K562 (cell line): ENCODE measurements around the gene ETNK2. TPM values are rescaled to one million over a fixed set of nuclear protein-coding genes. Genes with fewer than 3 reads are reported as not detected.
A peak's percentile ranks its signal among the peaks of the same experiment; 100 is the strongest.

ENCODE experiments used
- ATAC-seq: fragments of 200-7000 bp; cut with Tn5 transposase; 3 replicates; pipeline ENCODE4 v1.9.1; 2020; ENCODE audit warnings: moderate library complexity
- BruUV-seq: library from RNA; stranded (reverse); fragments of 400-500 nt; replicated peaks from 2 replicates; lab custom pipeline; 2021; lab: Mats Ljungman, UMichigan
- CTCF ChIA-PET: fragments of 300-600 bp; formaldehyde crosslinking; extraction: SDS; loops from one replicate; lab custom pipeline; 2021; ENCODE audit warnings: low intra/inter-chr PET ratio; lab: Yijun Ruan, JAX
- POLR2A ChIA-PET: fragments of 300-600, 350-650 bp; sonication (Branson Sonifier 250); formaldehyde crosslinking; extraction: SDS; loops from one replicate; lab custom pipeline; 2021; ENCODE audit warnings: antibody characterized with exemption, inconsistent platforms; lab: Yijun Ruan, JAX
- DNase-seq, 4 experiments: peaks; one replicate each; pipeline versions ENCODE4 v3.0.0 to v3.0.0-alpha.2; 2011 to 2018; ENCODE audit warnings: low spot score in 3 of 4, mixed read lengths in 3 of 4; ENCODE audit errors: extremely low read depth in 1 of 4
- FAIRE-seq: peaks from 2 replicates; lab custom pipeline; 2011; peaks lifted over from hg19 to GRCh38; lab: Jason Lieb, UNC
- H2AFZ ChIP-seq: 2 replicates; pipeline ENCODE4 v1.6.0; 2011; ENCODE audit warnings: low read depth, low read length, control low read depth, inconsistent platforms
- H3K27ac ChIP-seq: fragments of 200-600 bp; 3 replicates; pipeline ENCODE4 v1.8.0; 2011; ENCODE audit warnings: low read depth, mild to moderate bottlenecking, control low read depth, inconsistent platforms, low read length, moderate library complexity, mixed read lengths; ENCODE audit errors: extremely low read depth
- H3K27me3 ChIP-seq, 2 experiments: fragments of 300-600 bp in 1 of 2; 2 replicates in 1 of 2; 3 replicates in 1 of 2; pipeline versions ENCODE4 v1.6.0 to v1.8.0; 2011; ENCODE audit warnings: inconsistent platforms in 2 of 2, low read length in 2 of 2, mild to moderate bottlenecking in 1 of 2, mixed read lengths in 1 of 2, moderate library complexity in 1 of 2; ENCODE audit not compliant: control insufficient read depth in 2 of 2, insufficient read depth in 2 of 2
- H3K36me3 ChIP-seq: fragments of 300-600 bp; 3 replicates; pipeline ENCODE4 v1.8.0; 2011; ENCODE audit warnings: mild to moderate bottlenecking, low read length, inconsistent platforms; ENCODE audit not compliant: control insufficient read depth, insufficient read depth
- H3K4me1 ChIP-seq, 2 experiments: fragments of 200-600 bp in 1 of 2; replicated peaks in 1 of 2; 2 replicates in 1 of 2; 3 replicates in 1 of 2; pipeline versions ENCODE4 v1.5.1 to v1.8.0; 2011; ENCODE audit warnings: inconsistent platforms in 2 of 2, low read length in 2 of 2, mild to moderate bottlenecking in 1 of 2, mixed read lengths in 1 of 2, moderate library complexity in 1 of 2; ENCODE audit not compliant: control insufficient read depth in 2 of 2, insufficient read depth in 2 of 2
- H3K4me2 ChIP-seq: 2 replicates; pipeline ENCODE4 v1.6.1; 2011; ENCODE audit warnings: low read length, control low read depth, inconsistent platforms, mixed read lengths; ENCODE audit not compliant: insufficient read depth
- H3K4me3 ChIP-seq: fragments of 200-600 bp; sonication (generic), shearing (Covaris generic); 2 replicates; pipeline ENCODE4 v1.5.1; 2016; ENCODE audit warnings: control low read depth, inconsistent platforms
- H3K79me2 ChIP-seq: fragments of 200-600 bp; 3 replicates; pipeline ENCODE4 v1.8.0; 2011; ENCODE audit warnings: low read length, inconsistent platforms; ENCODE audit not compliant: control insufficient read depth, insufficient read depth
- H3K9ac ChIP-seq, 2 experiments: 2 replicates each; pipeline versions ENCODE4 v1.6.0 to v1.6.1; 2011; ENCODE audit warnings: low read depth in 2 of 2, low read length in 2 of 2, control low read depth in 1 of 2, inconsistent platforms in 1 of 2, mild to moderate bottlenecking in 1 of 2, mixed read lengths in 1 of 2; ENCODE audit not compliant: insufficient read depth in 1 of 2
- H3K9me1 ChIP-seq: one replicate; pipeline ENCODE4 v1.6.0; 2011; ENCODE audit warnings: inconsistent platforms, mild to moderate bottlenecking, low read length, moderate library complexity; ENCODE audit not compliant: control insufficient read depth, insufficient read depth
- H3K9me3 ChIP-seq: replicated peaks from 2 replicates; pipeline ENCODE4 v1.5.1; 2011; ENCODE audit warnings: low read depth, low read length, inconsistent platforms; ENCODE audit not compliant: control insufficient read depth, insufficient read depth
- H4K20me1 ChIP-seq: replicated peaks from 2 replicates; pipeline ENCODE4 v1.6.1; 2011; ENCODE audit warnings: low read length, inconsistent platforms, mixed read lengths; ENCODE audit not compliant: control insufficient read depth, insufficient read depth
- ESRRA ChIP-seq: fragments of 450-650 bp; IDR thresholded peaks from 2 replicates; pipeline ENCODE4 v1.6.1; 2014; ENCODE audit warnings: low read depth, mild to moderate bottlenecking, moderate library complexity, borderline replicate concordance
- FOXO4 ChIP-seq: fragments of 450-650 bp; formaldehyde crosslinking; IDR thresholded peaks from 2 replicates; pipeline ENCODE4 v1.4.0; 2020; ENCODE audit warnings: mild to moderate bottlenecking, moderate library complexity
- KAT7 ChIP-seq: sonication (generic); formaldehyde crosslinking; IDR thresholded peaks from 2 replicates; pipeline ENCODE4 v1.8.0; 2022; ENCODE audit warnings: missing genetic modification reagents, mild to moderate bottlenecking, borderline replicate concordance
- SMARCA5 ChIP-seq: fragments of 450-650 bp; IDR thresholded peaks from 2 replicates; pipeline ENCODE4 v1.6.1; 2016
- TEAD2 ChIP-seq: fragments of 450-650 bp; IDR thresholded peaks from 2 replicates; pipeline ENCODE4 v1.6.1; 2016; ENCODE audit warnings: missing genetic modification characterization, control low read depth, missing compliant biosample characterization
- WHSC1 ChIP-seq: IDR thresholded peaks from one replicate; pipeline ENCODE4 v1.6.1; 2012; ENCODE audit warnings: low read length, control low read depth, inconsistent platforms
- ZNF143 ChIP-seq: sonication (generic); formaldehyde crosslinking; IDR thresholded peaks from 2 replicates; pipeline ENCODE4 v1.9.0; 2022; ENCODE audit warnings: mild to moderate bottlenecking, missing genetic modification reagents
- ZNF253 ChIP-seq: fragments of 250-450 bp; sonication (Bioruptor Pico); conservative IDR thresholded peaks from 2 replicates; pipeline ENCODE4 v1.6.1; 2021; ENCODE audit warnings: mild to moderate bottlenecking
- whole genome bisulfite sequencing: fragments of 100-300 bp; shearing (Covaris generic); methylation state at CpG from one replicate; pipeline ENCODE4 v1.1.6; 2016; ENCODE audit warnings: low coverage, mixed read lengths; ENCODE audit not compliant: insufficient coverage; ENCODE audit errors: missing lambda C conversion rate; 5-methylcytosine and 5-hydroxymethylcytosine counted together
- in situ Hi-C: fragments of 300-500 bp; cut with MboI; formaldehyde crosslinking; loops from 4 replicates; pipeline ENCODE4 v1.15.0; 2018; ENCODE audit warnings: inconsistent platforms, mixed read lengths
- intact Hi-C: fragments of 100-400 bp; cut with micrococcal nuclease; formaldehyde crosslinking; loops from 2 replicates; pipeline ENCODE4 v1.14.2; 2022
- polyA plus RNA-seq, 8 experiments: library from polyadenylated mRNA; depleted of rRNA in 4 of 8; stranded (reverse) in 5 of 8; unstranded in 3 of 8; fragments of >200 nt; fragmentation: Nextera tagmentation in 2 of 8; fragmentation: Illumina TruSeq in 1 of 8; extraction: Ambion mirVana in 2 of 8; extraction: Trizol in 1 of 8; gene quantifications; 2 replicates each; pipeline versions ENCODE4 v1.2.1 to v1.2.3, GENCODE V29; 2011 to 2014; ENCODE audit warnings: inconsistent platforms in 1 of 8, missing spikeins in 1 of 8
- total RNA-seq, 7 experiments: library from RNA; depleted of rRNA in 6 of 7; stranded (reverse); fragments of >200 nt in 6 of 7; fragmentation: Illumina TruSeq in 2 of 7; extraction: Trizol in 2 of 7; gene quantifications; 2 replicates each; pipeline versions ENCODE4 v1.2.1 to v1.2.3, GENCODE V29; 2011 to 2021; ENCODE audit warnings: low replicate concordance in 1 of 7
- TF ChIP-seq, protein P1 (sequence below): fragments of 450-650 bp; IDR thresholded peaks from 2 replicates; pipeline ENCODE4 v1.6.1; 2016; ENCODE audit warnings: mild to moderate bottlenecking, moderate library complexity

The ETNK2 gene
- total and polyA plus RNA-seq, 9 of the 15 experiments (the other 6 are each of a cell fraction or from before 2014, with no cell fraction given) = 0.03 to 0.38 (median 0.13) TPM; not detected in 4

GRCh38 chr1:204130178-204130577 is 21.7 kb downstream of the ETNK2 start:
- no peaks in the 10 kb centered on the region for H4K20me1 ChIP-seq
- no peak overlapping the region for H3K27ac ChIP-seq
- ATAC-seq = no peak
- TF ChIP-seq ZNF143 (no peak), FOXO4 (CRISPR knock-in tag) (no peak), ZNF253 (CRISPR knock-in tag) (no peak), TEAD2 (tag) (no peak), ESRRA (no peak), SMARCA5 (no peak), KAT7 (CRISPR knock-in tag) (no peak), WHSC1 (no peak)
- TF ChIP-seq, protein P1, sequence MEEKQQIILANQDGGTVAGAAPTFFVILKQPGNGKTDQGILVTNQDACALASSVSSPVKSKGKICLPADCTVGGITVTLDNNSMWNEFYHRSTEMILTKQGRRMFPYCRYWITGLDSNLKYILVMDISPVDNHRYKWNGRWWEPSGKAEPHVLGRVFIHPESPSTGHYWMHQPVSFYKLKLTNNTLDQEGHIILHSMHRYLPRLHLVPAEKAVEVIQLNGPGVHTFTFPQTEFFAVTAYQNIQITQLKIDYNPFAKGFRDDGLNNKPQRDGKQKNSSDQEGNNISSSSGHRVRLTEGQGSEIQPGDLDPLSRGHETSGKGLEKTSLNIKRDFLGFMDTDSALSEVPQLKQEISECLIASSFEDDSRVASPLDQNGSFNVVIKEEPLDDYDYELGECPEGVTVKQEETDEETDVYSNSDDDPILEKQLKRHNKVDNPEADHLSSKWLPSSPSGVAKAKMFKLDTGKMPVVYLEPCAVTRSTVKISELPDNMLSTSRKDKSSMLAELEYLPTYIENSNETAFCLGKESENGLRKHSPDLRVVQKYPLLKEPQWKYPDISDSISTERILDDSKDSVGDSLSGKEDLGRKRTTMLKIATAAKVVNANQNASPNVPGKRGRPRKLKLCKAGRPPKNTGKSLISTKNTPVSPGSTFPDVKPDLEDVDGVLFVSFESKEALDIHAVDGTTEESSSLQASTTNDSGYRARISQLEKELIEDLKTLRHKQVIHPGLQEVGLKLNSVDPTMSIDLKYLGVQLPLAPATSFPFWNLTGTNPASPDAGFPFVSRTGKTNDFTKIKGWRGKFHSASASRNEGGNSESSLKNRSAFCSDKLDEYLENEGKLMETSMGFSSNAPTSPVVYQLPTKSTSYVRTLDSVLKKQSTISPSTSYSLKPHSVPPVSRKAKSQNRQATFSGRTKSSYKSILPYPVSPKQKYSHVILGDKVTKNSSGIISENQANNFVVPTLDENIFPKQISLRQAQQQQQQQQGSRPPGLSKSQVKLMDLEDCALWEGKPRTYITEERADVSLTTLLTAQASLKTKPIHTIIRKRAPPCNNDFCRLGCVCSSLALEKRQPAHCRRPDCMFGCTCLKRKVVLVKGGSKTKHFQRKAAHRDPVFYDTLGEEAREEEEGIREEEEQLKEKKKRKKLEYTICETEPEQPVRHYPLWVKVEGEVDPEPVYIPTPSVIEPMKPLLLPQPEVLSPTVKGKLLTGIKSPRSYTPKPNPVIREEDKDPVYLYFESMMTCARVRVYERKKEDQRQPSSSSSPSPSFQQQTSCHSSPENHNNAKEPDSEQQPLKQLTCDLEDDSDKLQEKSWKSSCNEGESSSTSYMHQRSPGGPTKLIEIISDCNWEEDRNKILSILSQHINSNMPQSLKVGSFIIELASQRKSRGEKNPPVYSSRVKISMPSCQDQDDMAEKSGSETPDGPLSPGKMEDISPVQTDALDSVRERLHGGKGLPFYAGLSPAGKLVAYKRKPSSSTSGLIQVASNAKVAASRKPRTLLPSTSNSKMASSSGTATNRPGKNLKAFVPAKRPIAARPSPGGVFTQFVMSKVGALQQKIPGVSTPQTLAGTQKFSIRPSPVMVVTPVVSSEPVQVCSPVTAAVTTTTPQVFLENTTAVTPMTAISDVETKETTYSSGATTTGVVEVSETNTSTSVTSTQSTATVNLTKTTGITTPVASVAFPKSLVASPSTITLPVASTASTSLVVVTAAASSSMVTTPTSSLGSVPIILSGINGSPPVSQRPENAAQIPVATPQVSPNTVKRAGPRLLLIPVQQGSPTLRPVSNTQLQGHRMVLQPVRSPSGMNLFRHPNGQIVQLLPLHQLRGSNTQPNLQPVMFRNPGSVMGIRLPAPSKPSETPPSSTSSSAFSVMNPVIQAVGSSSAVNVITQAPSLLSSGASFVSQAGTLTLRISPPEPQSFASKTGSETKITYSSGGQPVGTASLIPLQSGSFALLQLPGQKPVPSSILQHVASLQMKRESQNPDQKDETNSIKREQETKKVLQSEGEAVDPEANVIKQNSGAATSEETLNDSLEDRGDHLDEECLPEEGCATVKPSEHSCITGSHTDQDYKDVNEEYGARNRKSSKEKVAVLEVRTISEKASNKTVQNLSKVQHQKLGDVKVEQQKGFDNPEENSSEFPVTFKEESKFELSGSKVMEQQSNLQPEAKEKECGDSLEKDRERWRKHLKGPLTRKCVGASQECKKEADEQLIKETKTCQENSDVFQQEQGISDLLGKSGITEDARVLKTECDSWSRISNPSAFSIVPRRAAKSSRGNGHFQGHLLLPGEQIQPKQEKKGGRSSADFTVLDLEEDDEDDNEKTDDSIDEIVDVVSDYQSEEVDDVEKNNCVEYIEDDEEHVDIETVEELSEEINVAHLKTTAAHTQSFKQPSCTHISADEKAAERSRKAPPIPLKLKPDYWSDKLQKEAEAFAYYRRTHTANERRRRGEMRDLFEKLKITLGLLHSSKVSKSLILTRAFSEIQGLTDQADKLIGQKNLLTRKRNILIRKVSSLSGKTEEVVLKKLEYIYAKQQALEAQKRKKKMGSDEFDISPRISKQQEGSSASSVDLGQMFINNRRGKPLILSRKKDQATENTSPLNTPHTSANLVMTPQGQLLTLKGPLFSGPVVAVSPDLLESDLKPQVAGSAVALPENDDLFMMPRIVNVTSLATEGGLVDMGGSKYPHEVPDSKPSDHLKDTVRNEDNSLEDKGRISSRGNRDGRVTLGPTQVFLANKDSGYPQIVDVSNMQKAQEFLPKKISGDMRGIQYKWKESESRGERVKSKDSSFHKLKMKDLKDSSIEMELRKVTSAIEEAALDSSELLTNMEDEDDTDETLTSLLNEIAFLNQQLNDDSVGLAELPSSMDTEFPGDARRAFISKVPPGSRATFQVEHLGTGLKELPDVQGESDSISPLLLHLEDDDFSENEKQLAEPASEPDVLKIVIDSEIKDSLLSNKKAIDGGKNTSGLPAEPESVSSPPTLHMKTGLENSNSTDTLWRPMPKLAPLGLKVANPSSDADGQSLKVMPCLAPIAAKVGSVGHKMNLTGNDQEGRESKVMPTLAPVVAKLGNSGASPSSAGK = no peak
- in situ Hi-C loops (no loop called here), intact Hi-C loops (no loop called here)
- CTCF ChIA-PET = interaction anchor here (3.3 kb wide), 1 partner anchor 269 kb away, joined by 29 read pairs; the partner anchor contains the start of gene SNRPE
- H3K9me1 ChIP-seq = no peaks in the 10 kb centered on the region
- no peak overlapping the region for H3K4me2 ChIP-seq
- H3K4me1 ChIP-seq = peaks cover 0 to 12% of the 10 kb centered on the region in 2 experiments; a peak in 2 of 5 replicates
- POLR2A ChIA-PET = interaction anchor here (0.8 to 1.4 kb wide), 2 partner anchors 11 to 34 kb away, joined by 3 read pairs; no protein-coding TSS in a partner anchor
- H3K27me3 ChIP-seq = peaks cover 19 to 37% of the 10 kb centered on the region in 2 experiments
- H3K9ac ChIP-seq = 0 out of 4 replicates have a peak overlapping the region, but pooled peaks of 1 of the 2 experiments have one; percentile 10
- 13% methylated on average over 4 of the region's 4 CpGs for WGBS
- no peak for DNase-seq
- no peak overlapping the region for H2AFZ ChIP-seq
- no TSS peak for BruUV-seq
- no peak overlapping the region for H3K4me3 ChIP-seq
- no peaks in the 10 kb centered on the region for H3K9me3 ChIP-seq
- no peaks in the 10 kb centered on the region for H3K36me3 ChIP-seq
- FAIRE-seq = no peak
- H3K79me2 ChIP-seq = no peaks in the 10 kb centered on the region
